OCI-LY1 (cell line): Measurements from ENCODE around the gene APBA1.

Experiments used
- CTCF ChIP-seq: fragments of 200-600 bp; sonication (generic), shearing (Covaris generic); IDR thresholded peaks from 2 replicates; pipeline ENCODE4 v1.5.1; 2017; ENCODE audit warnings: mild to moderate bottlenecking, antibody characterized with exemption, low read length, moderate library complexity, mixed read lengths
- EZH2 ChIP-seq: fragments of 200-600 bp; sonication (generic), shearing (Covaris generic); IDR thresholded peaks from 2 replicates; pipeline ENCODE4 v1.8.0; 2017; ENCODE audit warnings: borderline replicate concordance, mixed run types, mild to moderate bottlenecking, antibody characterized with exemption, low read length, moderate library complexity, mixed read lengths

GRCh38 chr9:69556707-69557106 lies 115.5 kb downstream of the APBA1 start:
- TF ChIP-seq CTCF (no peak), EZH2 (no peak)
